HG03571 (cell line): Measurements from ENCODE around the gene GLO1.
"Not testable (repeated sequence)": the region's sequence is repeated elsewhere in the genome, so short reads cannot be mapped to it uniquely, and the experiment has no call there.

Source experiments
- ATAC-seq: cut with Tn5 transposase; IDR thresholded peaks from one replicate; pipeline ENCODE4 v1.9.1; 2021; ENCODE audit not compliant: unreplicated experiment

GLO1 gene

DNA sequence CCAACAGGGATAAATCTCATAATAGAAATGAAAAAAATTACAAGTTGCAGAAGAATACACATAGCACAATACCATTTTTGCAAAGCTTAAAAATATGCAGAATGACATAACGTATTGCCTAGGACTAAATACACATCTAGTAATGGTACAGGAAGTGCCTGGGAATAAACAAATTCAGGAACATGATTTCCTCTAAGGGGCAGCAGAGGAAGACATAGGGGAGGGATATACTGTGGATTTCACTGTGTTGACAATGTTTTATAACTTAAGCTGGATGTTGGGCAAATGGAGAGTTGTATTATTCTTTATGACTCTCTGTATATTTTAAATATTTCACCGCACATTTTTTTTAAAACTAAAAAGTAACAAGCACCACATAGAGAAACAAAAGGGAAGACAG lies 5.6 kb upstream of the GLO1 start:
- ATAC-seq = no peak

DNA sequence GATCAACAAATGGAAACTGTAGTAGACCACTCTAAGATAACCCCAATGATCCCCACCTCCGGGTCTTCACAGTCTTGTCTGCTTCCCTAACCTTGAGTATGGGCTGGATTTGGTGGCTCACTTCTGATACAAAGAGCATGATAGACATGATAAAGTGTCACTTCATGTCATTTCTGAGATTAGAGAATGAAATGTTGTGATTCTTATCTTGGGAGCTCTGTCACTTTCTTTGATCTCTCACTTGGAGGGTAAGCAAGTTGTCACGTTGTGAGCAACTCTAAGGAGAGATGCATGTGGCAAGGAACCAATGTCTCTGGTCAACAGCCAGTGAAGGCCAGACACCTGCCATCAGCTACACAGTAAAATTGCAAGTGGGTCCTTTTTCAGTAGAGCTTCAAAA lies 3.0 kb upstream of the GLO1 start:
- ATAC-seq = no peak

DNA sequence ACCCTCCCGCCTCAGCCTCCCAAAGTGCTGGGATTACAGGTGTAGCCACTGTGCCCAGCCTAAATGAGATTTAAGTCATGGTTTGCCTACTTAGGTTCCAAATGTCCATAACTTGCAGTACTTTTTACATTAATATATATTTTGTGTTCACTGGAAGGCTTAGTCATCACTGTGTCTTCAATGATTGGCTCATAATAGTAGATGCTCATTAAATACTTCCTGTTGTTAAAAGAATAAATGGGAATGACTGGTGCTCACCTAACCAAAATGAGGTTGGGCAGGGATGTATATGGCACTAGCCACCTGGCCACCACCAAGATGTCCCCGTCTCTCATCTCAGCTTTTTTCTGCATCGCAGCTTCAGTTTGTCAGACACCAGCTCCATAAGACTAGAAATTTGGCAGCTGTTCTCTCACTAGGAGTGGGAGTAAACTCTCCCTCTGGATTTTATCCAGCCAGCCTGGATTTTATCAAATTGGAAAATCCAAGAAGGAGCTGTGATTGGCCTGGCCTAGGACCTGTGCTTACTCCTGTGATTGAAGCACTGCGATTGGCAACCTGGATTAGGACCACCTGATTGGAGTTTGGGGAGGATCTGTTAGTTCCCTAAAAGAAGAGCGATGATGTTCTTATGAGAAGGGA lies 1.1 kb upstream of the GLO1 start:
- no peak for ATAC-seq

DNA sequence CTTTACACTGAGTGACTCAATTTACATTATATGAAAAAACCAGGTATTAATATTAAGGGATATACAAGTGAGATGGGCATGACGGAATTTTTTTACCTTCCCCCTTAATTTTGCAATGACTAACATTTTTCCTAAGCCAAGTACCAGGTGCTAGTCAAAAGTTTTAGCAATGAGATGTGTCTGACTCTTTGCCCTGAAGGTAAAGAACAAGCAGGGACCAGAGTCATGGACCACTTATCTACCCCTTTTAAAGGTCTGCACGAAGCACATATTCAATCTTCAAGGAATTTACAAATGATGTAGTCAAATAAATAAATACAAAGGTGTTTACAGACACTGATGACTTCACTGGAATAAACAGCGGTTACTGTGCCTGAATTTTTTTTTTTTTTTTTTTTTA lies 1.4 kb downstream of the GLO1 start:
- ATAC-seq = no peak

DNA sequence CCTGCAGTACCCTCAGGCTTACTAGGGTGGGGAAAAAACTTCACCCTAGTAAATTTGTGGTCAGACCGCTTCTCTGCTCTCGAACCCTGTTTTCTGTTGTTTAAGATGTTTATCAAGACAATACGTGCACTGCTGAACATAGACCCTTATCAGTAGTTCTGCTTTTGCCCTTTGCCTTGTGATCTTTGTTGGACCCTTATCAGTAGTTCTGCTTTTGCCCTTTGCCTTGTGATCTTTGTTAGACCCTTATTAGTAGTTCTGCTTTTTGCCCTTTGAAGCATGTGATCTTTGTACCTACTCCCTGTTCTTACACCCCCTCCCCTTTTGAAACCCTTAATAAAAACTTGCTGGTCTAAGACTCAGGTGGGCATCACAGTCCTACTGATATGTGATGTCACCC lies 3.2 kb downstream of the GLO1 start:
- not testable (repeated sequence) for ATAC-seq

DNA sequence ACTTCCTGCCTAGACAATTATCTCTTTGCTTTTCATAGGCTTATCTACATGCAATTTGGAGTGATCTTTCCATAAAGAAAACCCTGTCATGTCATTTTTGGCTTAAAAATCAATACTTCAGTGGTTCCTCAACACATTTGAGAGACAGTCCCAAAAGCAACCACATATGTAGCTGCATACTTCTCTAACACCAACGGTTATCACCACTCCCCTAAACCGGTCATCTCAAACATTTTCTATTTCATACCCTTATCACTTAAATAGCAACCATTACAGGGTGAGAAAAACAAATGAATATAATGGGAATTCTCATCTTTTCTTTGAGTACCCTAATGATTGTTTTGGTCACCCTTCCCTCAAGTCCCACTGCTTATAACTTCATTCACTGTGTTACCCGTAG lies 5.1 kb downstream of the GLO1 start:
- no peak for ATAC-seq

DNA sequence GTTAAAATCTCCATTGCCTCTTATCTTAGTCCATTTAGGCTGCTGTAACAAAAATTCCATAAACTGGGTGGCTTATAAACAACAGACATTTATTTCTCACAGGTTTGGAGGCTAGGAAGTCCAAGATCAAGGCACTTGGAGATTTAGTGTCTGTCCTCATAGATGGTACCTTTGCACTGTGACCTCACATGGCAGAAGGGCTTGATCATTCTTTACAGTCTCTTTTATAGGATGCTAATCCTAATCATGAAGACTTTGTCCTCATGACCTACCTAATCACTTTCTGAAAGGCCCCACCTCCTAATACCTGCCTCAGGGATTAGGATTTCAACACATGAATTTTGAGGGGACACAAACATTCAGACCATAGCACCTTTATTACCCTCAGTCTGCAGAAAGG lies 6.6 kb downstream of the GLO1 start:
- no peak for ATAC-seq

DNA sequence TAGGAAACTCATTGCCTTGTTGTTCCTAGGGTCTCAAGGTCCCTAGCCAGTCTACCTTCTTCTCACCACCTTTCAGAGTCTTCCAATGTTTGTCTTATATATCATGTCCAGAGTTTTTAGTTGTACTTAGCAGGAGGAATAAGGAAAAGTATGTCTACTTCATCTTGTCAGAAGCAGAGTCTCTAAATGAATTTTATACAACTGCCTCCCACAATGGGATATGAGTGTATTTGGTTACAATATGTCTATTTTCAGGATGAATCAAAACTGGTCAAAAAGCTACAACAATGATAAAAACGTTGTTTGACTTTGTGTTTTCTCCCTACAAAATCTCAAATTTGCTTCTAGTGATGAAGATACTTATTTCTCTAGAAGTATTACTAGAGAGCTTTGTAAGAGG lies 7.0 kb downstream of the GLO1 start:
- ATAC-seq = no peak

DNA sequence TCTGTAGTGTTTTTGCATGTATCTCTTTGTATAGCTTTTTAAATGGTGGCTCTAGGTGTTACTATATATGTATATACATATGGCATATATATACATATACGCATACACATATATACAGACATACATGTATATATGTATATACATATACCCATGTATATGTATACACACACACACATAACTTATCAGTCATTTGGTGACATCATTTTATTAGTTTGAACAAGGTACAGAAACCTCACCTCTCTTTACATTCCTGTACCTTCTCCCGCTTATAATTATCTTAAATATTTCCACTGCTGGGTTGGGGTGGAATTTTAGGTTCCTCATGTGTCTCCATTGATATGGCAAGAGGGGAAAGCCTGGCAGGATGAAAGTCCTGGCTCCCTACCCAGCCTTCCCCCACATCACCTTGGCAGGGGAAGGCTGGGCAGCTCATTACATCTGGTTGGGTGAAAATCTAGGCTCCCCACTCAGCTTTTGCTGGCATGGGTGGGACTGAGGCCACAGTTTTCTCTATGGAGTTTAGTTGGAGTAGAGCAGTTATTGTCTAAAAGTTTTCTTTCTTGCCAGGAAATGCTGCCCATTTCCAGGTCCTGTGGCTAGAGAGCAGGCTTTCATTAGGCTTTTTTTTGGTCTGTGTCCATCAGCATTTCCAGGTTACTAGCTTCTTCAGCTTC lies 7.6 kb downstream of the GLO1 start:
- no peak for ATAC-seq

DNA sequence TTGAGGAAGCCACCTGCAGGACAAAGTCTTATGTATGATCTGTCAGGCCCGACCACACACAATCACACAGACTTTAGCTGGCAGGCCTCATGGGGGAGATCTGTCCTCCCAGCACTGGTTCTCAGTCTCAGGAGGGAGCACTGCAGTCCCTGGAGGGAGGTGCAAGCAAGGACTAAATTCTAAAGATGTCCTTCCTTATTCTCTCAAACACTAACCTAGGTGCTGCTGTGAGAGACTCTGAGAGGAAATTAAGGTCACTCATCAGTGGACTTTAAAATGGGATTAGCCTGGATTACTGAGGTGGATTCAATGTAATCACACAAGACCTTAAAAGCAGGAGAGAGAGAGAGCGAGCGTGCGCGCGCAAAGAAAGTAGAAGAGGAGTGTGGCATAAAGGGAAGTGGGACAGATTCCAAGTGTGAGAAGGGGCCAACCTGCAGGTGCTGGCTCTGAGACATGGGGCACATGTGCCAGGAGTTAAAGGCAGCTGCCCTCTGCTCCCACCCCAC lies 14.3 kb downstream of the GLO1 start:
- peak; percentile 64 for ATAC-seq

DNA sequence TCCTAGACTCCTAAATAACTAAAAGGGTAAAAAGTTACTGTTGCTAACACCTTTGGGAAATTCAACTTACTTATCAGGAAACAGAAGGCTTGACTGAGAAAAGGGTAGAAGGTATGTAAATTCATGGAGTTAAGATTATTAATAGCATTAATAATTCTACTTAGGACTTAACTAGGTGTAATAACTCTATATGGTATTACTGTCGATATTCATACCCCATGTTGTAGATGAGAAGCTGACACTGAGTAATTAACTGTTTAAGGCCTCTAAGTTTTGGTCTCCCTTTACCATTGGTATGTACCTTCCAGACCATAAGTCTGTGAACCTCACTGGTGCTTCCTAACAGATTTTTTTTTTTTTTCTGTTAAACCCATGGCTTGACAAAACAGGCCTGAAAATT lies 15.4 kb downstream of the GLO1 start:
- ATAC-seq = no peak

DNA sequence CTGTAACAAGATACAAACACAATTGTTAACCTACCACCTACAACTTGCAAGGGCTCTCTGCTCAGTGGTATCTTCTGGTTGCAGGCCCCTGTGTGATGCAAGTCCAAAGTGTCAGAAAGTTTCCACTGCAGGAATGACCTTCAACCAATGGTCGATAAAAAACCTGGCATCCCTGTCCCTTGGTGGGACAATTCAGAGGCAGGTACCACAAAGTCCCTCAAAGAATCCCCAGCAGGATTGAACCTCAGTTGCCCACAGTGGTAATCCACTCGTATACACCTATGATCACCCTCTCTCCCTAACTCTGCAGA lies 15.9 kb downstream of the GLO1 start:
- ATAC-seq = no peak

DNA sequence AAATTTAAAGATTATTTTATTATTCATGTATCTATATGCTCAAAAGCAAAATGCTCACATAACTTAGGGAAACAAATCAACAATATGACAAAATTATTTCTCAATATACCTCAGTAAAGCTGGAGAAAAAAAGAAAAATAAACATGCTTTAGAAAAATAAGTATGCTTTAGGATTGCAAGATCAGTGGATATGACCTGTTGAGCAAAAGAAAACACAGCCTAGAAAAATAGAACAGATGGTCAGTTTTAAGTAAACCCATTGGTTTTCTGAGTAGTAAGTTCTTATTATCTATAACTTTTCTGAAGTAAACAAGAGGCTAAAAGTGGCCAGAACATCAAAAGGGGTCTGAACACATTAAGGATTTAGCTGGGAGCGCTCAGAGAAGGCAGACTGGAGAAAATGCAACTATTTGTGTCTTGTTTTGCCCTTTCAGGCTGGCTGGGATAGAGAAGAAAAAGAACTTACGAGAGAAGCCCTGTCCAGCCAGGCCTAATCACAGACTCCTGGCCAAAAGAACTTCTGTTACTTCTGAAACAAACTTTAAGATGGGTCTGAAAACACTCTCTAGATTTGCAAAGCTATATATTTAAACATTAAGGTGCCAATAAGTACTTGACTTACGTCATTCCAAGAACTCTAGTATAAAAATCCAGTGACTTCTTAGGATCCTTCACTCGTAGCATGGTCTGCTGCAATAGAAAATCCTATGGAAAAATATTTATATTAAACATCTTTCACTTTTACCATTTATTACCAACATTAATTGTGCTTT lies 16.5 kb downstream of the GLO1 start:
- no peak for ATAC-seq

DNA sequence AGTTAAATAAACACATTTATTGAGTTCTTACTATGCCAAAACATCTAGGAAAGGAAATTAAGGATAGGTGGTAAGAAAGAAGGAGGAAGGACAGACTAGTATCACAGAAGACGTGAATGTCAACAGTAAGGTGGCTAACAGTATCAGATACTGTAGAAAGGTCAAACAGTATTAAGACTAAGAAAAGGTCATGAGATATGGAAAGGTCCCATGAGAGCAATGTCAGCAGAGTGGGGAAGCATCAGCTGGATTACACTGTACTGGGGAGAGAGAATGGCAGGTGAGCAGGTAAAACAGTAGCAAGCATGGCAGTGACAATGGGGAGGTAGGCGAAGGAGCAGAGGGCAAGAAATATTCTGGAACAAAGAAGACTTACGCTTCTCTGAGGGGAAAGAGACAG lies 18.0 kb downstream of the GLO1 start:
- no peak for ATAC-seq

DNA sequence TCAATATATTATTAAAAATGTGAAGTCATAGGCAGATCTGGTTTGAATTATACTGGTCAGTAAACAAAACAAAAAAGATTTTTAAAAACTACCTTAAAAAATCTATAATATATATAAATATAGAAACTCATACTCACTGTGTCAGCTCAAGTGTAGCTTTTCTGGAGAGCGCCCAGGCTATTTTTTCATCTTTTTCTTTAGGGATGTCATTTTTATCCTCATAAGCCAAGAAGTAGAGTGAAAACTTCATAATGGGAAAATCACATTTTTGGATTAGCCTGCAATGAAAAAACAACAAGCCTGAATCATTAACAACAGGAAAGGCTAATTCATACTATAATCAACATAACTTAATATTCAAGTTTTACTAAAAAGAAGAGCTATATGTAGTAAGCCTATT lies 18.7 kb downstream of the GLO1 start:
- no peak for ATAC-seq

DNA sequence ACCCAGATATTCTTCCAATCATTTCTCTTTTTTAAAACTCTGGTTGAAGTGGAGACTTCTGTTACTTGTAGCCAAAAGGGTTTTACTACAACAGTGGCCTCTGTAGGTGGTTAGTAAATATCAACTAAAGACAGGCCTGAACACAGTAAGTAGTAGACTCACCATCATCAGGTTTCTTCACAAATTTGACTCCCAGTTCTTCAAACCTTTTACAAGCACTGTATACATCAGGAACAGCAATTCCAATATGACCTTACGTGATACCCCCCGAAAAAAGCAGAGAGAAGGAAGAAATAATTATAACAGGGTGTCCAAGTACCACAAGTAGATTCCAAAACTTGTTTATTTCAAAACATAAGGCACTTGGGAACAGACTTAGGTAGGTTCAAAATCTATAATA lies 21.1 kb downstream of the GLO1 start:
- no peak for ATAC-seq

DNA sequence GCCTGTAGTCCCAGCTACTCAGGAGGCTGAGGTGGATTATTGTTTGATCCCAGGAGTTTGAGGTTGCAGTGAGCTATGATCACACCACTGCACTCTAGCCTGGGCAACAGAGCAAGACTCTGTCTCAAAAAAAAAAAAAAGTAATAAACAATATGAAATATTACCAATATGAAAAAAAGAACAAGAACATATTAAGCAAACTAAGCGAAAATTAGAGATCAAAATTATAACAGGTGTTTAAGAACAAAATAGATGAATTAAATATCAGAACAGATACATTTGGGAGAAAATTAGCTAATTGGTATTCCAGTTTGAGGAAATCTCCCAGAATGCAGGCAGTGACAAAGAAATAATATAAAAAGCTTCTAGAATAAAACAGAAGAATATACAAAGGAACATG lies 23.3 kb downstream of the GLO1 start:
- ATAC-seq = no peak

DNA sequence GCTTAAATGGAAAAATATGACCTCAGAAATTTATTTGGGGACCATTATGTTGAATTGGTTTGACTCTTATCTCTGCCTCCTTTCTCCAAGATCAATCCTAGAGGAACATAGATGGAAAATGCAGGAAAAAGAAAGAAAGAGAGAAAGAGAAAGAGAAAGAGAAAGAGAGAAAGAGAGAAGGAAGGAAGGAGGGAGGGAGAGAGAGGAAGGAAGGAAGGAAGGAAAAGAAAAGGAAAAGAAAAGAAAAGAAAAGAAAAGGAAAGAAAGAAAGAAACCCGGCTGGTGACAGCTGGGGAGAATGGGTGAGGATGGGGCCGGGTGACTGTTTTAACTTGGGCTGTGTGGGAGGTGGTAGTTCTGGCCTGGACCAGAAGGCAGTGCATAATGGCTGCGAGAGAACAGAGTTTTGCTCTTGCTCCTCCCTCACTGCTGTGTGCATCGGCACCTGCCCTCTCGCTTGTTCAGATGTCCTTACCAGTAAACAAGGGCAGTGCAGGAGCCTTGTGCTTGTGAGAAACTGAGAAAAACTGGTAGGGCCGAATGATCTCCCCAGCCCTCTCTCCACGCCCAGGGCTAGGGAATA lies 24.7 kb downstream of the GLO1 start:
- no peak for ATAC-seq

DNA sequence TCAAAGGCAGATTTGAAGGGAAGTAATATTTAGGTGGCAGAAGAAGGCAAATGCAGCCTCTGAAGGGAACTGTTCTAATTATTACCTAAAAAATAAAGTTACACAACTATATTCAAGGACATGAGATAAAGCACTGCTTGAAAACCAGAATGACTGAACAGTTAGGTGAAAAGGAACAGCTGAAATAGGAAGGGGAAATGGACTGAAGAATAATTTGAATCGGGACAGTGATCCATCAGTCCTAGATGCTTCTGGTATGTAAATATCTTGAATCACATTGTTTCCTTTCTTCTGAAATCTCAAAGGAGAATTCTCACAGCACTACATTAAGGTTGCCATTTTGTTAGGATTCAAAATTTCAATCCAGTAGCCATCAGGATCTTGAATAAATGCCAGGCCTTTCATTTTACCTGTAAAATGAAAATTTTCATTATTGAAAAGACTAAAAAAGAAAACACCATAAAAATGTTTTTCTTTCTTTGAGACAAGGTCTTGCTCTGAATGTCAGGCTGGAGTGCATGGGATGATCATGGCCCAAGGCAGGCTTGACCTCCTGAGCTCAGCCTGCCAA lies 25.9 kb downstream of the GLO1 start:
- ATAC-seq = peak; percentile 7

DNA sequence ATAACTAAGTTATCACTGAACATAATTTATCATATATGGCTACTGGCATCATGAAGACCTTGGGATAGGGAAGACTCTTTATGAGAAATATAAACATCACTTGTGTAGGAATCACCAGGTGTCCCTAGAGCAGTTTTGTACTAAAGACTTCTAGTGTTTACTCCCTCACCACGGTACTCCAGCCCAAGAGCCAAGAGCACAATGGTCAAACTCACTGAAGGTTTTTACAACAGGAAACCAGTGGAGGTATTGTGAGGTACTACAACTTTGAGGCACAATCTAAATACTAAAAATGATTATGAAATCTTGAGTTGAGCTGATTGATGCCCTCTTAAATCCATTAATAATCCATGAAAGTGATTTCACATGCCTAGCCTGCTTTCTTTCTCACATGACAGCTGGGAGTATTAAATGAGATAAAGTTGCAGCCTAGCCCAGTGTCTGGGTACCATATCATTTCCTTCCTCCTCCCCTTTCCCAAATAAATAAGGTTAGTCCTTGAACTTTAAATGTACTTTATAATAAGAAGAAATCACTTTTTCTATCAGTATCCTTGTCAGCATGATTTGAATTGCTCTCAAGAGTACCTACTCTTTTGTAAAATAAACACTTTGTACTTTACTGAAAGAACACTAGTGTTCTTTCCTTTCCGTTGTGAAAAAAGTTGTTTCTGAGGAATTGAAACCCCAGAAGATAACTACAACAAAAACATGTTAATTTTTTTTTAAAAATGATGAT lies 26.5 kb downstream of the GLO1 start:
- ATAC-seq = peak; percentile 39
